Skeletal muscle tissue (tissue), 4 donors: ENCODE results near the gene ZYG11B. TPM values are rescaled to one million over a fixed set of nuclear protein-coding genes. Genes with fewer than 3 reads are reported as not detected.
A peak's percentile ranks its signal among the peaks of the same experiment; 100 is the strongest.
"Not testable (repeated sequence)": the region's sequence is repeated elsewhere in the genome, so short reads cannot be mapped to it uniquely, and the experiment has no call there.

ENCODE experiments used
- H3K27ac ChIP-seq: one replicate; pipeline ENCODE4 v1.7.0; 2013; ENCODE audit warnings: mild to moderate bottlenecking, low read depth, low read length, inconsistent platforms
- H3K27me3 ChIP-seq, 3 donors: one replicate each; pipeline ENCODE4 v1.7.0; 2013; ENCODE audit warnings: low read length in 3 of 3; ENCODE audit not compliant: control insufficient read depth in 3 of 3, insufficient read depth in 3 of 3
- H3K36me3 ChIP-seq, 3 donors: one replicate each; pipeline ENCODE4 v1.7.0; 2013; ENCODE audit warnings: low read length in 3 of 3; ENCODE audit not compliant: control insufficient read depth in 3 of 3, insufficient read depth in 3 of 3
- H3K4me1 ChIP-seq, 3 donors: one replicate each; pipeline ENCODE4 v1.7.0; 2013; ENCODE audit warnings: low read length in 3 of 3, mild to moderate bottlenecking in 3 of 3; ENCODE audit not compliant: control insufficient read depth in 3 of 3, insufficient read depth in 3 of 3
- H3K4me3 ChIP-seq, 3 donors: one replicate each; pipeline ENCODE4 v1.7.0; 2013; ENCODE audit warnings: low read length in 3 of 3
- H3K9ac ChIP-seq, 3 donors: one replicate each; pipeline ENCODE4 v1.7.0; 2013; ENCODE audit warnings: low read length in 3 of 3, mild to moderate bottlenecking in 3 of 3, moderate library complexity in 2 of 3, low read depth in 1 of 3
- H3K9me3 ChIP-seq, 3 donors: one replicate each; pipeline ENCODE4 v1.7.0; 2013; ENCODE audit warnings: low read length in 3 of 3; ENCODE audit not compliant: control insufficient read depth in 3 of 3
- total RNA-seq: library from RNA; depleted of rRNA; stranded (reverse); fragments of >200 nt; gene quantifications from one replicate; pipeline ENCODE4 v1.2.3, GENCODE V29; 2014
- donor health status: Osteomylitis.

Gene ZYG11B
- total RNA-seq, 1 donor from 2014 or later: 51.7 TPM

DNA sequence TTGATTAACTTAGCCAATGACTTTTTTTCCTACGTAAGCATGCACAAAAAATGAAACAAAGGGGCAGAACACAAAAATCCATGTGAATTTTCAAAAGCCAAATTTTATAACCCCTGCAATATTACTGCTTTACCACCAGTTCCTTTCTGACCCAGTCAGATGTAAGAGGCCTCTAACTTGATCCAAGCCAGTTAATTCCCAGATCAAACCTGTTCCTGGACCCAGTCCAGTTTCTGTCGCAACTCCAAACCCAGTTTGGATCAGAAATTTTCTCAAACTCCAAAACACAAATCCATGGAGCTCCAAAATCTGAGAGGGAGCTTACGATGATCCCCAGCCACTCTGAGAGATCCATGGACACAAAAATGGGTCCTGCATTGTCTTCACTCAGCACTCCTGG lies 108.5 kb downstream of the ZYG11B start:
- H3K4me1 ChIP-seq: no peaks in the 10 kb centered on the region
- no peak overlapping the region for H3K9ac ChIP-seq
- no peak overlapping the region for H3K4me3 ChIP-seq
- no peaks in the 10 kb centered on the region for H3K27me3 ChIP-seq
- H3K36me3 ChIP-seq: no peaks in the 10 kb centered on the region
- H3K27ac ChIP-seq: no peak overlapping the region
- no peaks in the 10 kb centered on the region for H3K9me3 ChIP-seq

DNA sequence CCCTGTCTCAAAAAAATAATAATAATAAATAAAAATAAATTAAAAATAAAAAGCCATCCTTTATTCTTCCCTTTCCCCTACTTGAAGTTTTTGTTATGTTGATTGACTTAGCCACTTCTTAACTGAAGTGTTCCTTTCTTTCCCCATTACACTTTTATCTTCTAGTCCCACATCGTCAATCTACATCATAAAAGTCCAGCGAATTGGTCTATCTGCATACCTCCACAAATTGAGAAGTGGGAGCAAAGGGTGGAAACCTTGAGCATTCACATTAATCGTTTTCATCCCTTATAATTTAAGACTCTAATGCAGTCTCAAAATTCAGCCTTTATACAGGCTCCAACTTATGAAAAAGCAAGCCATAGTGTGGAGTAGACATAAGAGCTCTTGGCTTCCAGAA lies 109.8 kb downstream of the ZYG11B start:
- Histone ChIP-seq H3K9me3 (no peaks in the 10 kb centered on the region), H3K36me3 (no peaks in the 10 kb centered on the region), H3K27ac (no peak overlapping the region), H3K9ac (no peak overlapping the region), H3K27me3 (no peaks in the 10 kb centered on the region), H3K4me3 (no peak overlapping the region), H3K4me1 (no peaks in the 10 kb centered on the region)

DNA sequence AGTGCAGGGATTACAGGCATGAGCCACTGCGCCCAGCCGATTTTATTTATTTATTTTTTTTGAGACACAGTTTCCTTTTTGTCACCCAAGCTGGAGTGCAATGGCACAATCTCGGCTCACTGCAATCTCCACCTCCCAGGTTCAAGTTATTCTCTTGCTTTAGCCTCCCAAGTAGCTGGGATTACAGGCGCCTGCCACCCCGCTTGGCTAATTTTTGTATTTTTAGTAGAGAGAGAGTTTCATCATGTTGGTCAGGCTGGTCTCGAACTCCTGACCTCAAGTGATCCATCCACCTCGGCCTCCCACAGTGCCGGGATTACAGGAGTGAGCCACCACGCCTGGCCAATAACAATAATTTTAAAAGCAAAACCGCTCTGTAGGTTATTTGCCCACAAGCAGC lies 112.9 kb downstream of the ZYG11B start:
- H3K36me3 ChIP-seq, H3K4me3 ChIP-seq, H3K27ac ChIP-seq, H3K4me1 ChIP-seq, H3K9ac ChIP-seq, H3K9me3 ChIP-seq: not testable (repeated sequence)
- H3K27me3 ChIP-seq: peaks cover 9 to 21% (median 17%) of the 10 kb centered on the region in 3 donors

DNA sequence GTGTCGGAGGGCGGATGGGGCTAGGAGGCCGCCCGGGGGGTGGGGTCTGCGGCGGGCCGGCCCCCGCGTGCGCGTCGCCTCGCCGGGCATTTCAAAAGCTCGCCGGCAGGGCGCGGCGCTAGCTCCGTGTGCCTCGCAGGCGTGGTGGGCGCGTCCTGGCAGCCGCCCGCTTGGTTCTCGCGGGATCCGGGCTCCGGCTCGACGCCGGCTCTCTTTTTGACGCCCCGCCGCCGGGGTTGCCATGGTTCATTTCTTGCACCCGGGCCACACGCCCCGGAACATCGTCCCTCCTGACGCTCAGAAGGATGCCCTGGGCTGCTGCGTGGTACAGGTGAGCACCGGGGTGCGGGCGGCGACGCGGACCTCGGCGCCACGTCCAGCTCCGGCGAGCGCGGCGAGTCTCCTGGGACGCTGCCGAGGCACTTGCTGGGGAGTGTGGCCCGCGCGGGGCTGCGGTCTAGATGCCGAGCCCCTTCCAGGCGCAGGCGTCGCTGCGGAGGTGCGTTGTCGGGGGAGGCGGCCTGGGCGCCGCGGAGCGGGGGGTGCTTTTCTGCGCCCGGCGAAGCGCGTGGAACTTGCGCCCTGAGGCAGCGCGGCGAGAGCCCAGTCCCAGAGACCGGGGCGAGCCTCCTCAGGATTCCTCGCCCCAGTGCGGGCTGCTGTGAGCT lies 116.5 kb downstream of the ZYG11B start, which contains the start of gene ZYG11A:
Gene ZYG11A, plus strand, starts transcription at position 118 of the 668 bp plus-strand sequence. Its CDS starts 124 bp downstream, at position 242.
- H3K9me3 ChIP-seq: no peaks in the 10 kb centered on the region
- peaks cover 9 to 22% (median 17%) of the 10 kb centered on the region in 3 donors for H3K27me3 ChIP-seq
- no peak within 1 kb of the TSS for H3K27ac ChIP-seq
- no peaks in the 10 kb centered on the region for H3K36me3 ChIP-seq
- H3K4me3 ChIP-seq: peak within 1 kb of the TSS; percentile 60 to 67 (median 63)
- peak within 1 kb of the TSS in 2 of 3 donors; percentile 14 to 54 for H3K9ac ChIP-seq
- H3K4me1 ChIP-seq: peaks cover 0 to 9% (median 7%) of the 10 kb centered on the region in 3 donors

DNA sequence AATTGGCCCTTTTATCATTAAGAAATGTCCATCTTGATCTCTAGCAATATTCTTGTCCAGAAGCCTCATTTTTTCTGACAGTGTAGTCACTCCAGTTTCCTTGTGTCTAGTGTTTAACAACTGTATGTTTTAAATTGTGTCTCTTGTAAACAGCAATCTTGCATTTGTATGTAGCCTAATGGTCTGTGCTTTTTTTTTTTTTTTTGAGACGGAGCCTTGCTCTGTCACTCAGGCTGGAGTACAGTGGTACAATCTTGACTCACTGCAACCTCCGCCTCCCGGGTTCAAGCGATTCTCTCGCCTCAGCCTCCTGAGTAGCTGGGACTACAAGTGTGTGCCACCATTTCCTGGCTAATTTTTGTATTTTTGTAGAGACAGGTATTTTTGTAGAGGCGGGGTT lies 118.9 kb downstream of the ZYG11B start:
- H3K36me3 ChIP-seq, H3K9ac ChIP-seq, H3K4me3 ChIP-seq, H3K9me3 ChIP-seq, H3K27ac ChIP-seq, H3K4me1 ChIP-seq: not testable (repeated sequence)
- peaks cover 9 to 22% (median 17%) of the 10 kb centered on the region in 3 donors for H3K27me3 ChIP-seq

DNA sequence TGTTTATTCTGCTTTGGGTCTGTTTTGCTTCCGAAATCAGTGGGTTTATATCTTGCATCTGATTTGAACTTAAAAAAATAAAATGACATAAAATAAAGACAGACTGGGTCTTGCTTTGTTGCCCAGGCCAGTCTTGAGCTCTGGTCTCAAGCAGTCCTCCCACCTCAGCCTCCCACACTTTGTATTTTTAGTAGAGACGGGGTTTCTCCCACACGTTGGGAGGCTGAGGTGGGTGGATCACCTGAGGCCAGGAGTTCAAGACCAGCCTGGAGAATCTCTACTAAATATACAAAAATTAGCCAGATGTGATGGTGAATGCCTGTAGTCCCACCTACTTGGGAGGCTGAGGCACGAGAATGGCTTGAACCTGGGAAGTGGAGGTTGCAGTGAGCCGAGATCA lies 122.2 kb downstream of the ZYG11B start:
- H3K9ac ChIP-seq: no peak overlapping the region
- H3K9me3 ChIP-seq: no peaks in the 10 kb centered on the region
- no peaks in the 10 kb centered on the region for H3K36me3 ChIP-seq
- no peaks in the 10 kb centered on the region for H3K4me1 ChIP-seq
- H3K27ac ChIP-seq: no peak overlapping the region
- H3K4me3 ChIP-seq: no peak overlapping the region
- H3K27me3 ChIP-seq: peaks cover 0 to 8% (median 6%) of the 10 kb centered on the region in 3 donors

DNA sequence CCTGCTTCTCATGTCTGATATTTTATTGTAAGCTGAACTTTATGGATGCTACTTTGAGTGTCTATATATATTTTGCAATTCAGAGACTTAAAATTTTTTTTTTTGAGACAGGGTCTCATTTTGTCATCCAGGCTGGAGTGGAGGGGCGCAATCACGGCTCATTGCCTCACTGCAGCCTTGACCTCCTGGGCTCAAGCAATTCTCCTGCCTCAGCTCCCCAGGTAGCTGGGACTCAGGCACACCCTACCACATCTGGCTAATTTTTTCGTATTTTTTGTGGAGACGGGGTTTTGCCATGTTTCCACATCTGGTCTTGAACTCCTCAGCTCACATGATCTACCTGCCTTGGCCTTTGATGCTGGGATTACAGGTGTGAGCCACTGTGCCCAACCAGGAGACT lies 124.7 kb downstream of the ZYG11B start:
- no peaks in the 10 kb centered on the region for H3K9me3 ChIP-seq
- H3K27ac ChIP-seq: no peak overlapping the region
- H3K4me3 ChIP-seq: no peak overlapping the region
- no peaks in the 10 kb centered on the region for H3K36me3 ChIP-seq
- no peaks in the 10 kb centered on the region for H3K27me3 ChIP-seq
- no peak overlapping the region for H3K9ac ChIP-seq
- H3K4me1 ChIP-seq: no peaks in the 10 kb centered on the region

DNA sequence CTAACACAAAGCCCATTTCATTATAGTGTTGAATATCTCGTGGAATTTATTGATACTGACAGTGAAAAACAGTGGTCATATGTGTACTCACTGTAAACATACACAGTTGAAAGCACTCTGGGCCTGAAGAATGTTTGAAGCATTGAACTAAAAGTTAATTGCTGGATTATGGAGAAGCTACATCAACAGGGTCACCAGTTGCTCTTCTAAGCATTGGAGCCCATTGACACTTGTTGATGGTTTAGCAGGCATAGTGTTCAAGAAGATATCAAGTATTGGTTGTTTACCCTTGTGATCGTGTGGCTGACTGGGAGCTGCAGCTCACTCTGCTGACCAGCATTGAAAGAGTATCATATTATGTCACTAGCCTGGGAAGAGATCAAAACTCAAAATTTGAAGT lies 126.6 kb downstream of the ZYG11B start:
- Histone ChIP-seq H3K9me3 (no peaks in the 10 kb centered on the region), H3K4me3 (no peak overlapping the region), H3K9ac (no peak overlapping the region), H3K4me1 (peaks cover 0 to 5% (median 0%) of the 10 kb centered on the region in 3 donors), H3K36me3 (no peaks in the 10 kb centered on the region), H3K27ac (no peak overlapping the region), H3K27me3 (no peaks in the 10 kb centered on the region)

DNA sequence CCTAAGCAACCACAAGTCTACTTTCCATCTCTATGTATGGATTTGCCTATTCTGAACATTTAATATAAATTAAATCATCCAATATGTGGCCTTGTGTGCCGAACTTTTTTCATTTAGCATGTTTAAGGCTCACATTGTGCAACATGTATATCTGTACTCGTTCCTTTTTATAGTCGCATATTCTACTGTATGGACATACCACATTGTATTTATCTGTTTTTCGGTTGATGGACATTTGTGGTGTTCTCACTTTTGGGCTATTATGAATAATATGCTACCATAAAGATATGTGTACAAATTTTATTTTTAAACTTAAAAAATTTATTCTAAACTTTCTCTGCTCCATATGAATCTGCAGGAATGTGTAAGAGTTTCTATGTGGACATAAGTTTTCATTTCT lies 129.3 kb downstream of the ZYG11B start:
- H3K4me1 ChIP-seq: peaks cover 0 to 5% (median 0%) of the 10 kb centered on the region in 3 donors
- no peaks in the 10 kb centered on the region for H3K9me3 ChIP-seq
- H3K27ac ChIP-seq: no peak overlapping the region
- H3K27me3 ChIP-seq: no peaks in the 10 kb centered on the region
- H3K4me3 ChIP-seq: no peak overlapping the region
- H3K36me3 ChIP-seq: no peaks in the 10 kb centered on the region
- no peak overlapping the region for H3K9ac ChIP-seq

DNA sequence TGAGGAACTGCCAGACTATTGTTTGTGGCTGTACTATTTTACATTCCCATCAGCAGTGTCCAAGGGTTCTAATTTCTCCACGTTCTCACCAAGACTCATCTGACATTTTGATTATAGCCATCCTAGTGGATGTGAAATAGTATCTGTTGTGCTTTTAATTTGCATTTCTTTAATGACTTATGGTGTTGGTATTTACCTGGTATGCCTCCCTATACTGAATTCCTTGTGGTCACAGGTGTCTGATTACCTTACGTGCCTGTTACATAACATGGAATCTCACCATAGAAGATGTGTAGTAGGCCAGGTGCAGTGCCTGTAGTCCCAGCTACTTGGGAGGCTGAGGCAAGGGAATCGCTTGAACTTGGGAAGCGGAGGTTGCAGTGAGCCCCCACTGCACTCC lies 129.8 kb downstream of the ZYG11B start:
- Histone ChIP-seq H3K4me1 (peaks cover 0 to 5% (median 0%) of the 10 kb centered on the region in 3 donors), H3K36me3 (no peaks in the 10 kb centered on the region), H3K4me3 (no peak overlapping the region), H3K27me3 (no peaks in the 10 kb centered on the region), H3K9ac (no peak overlapping the region), H3K27ac (no peak overlapping the region), H3K9me3 (no peaks in the 10 kb centered on the region)
